ENCODE data around the gene CHRNB4.

GRCh38 chr15:78623786-78624497 is 17.1 kb downstream of the CHRNB4 start:
- no peak for TF ChIP-seq CTCF (IDR thresholded peaks at IDR 0.05; ENCODE audit: low read depth, low read length)
- TF ChIP-seq, protein P1, sequence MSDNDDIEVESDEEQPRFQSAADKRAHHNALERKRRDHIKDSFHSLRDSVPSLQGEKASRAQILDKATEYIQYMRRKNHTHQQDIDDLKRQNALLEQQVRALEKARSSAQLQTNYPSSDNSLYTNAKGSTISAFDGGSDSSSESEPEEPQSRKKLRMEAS (IDR thresholded peaks at IDR 0.05; ENCODE audit: low read depth, low read length): no peak
